HEK293T (cell line): ENCODE results near the gene DAG1.

ENCODE experiments used
- ARNT ChIP-seq: fragments of 450-650 bp; IDR thresholded peaks from 2 replicates; pipeline ENCODE4 v1.6.1; 2017; ENCODE audit warnings: mild to moderate bottlenecking
- FOXA1 ChIP-seq: fragments of 450-650 bp; IDR thresholded peaks from 2 replicates; pipeline ENCODE4 v1.6.1; 2016; ENCODE audit warnings: mild to moderate bottlenecking
- FOXK2 ChIP-seq: fragments of 450-650 bp; IDR thresholded peaks from 2 replicates; pipeline ENCODE4 v1.6.1; 2016; ENCODE audit warnings: mild to moderate bottlenecking

DNA sequence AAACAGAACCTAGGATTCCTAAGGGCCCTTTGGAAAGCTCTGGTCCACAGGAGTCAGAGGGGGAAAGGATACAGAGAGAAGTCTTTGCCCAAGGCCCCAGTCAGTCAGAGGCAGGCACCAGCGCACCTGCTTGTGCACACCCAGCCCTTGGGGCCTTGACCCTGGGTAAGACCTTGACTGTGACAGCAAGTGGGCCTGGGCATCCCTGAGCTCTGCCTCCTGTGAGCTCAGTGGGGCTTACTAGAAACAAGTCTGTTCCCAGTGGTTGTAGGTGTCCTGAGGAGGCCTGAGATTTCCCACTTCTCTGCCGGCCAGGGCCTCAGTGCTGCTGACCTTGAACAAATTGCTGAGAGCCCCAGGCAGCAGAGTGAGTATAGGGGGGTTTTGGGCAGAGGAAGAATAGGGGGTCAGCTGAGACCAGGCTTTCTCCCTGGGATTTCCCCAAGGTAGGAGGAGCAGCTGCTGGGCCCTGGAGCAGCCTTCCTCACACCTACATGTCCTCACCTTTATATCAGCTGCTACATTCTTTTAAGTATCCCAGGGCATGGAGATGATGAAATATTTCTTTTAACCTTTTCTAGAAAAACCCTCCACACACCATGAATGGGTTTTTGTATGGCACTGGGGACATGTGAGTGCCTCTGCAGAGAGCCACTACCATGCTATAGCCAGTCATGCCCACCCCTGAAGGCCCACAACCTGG, 9.7 kb upstream of the DAG1 start:
- TF ChIP-seq FOXK2 (no peak), ARNT (no peak), FOXA1 (no peak)
